CD4-positive, alpha-beta memory T cell (primary cell): ENCODE measurements around the gene TARS2. TPM values are rescaled to one million over a fixed set of nuclear protein-coding genes. Genes with fewer than 3 reads are reported as not detected.

Experiments
- CTCF ChIA-PET: fragments of 350-600 bp; sonication (Branson Sonifier 250); formaldehyde crosslinking; loops from one replicate; lab custom pipeline; 2021; ENCODE audit warnings: inconsistent platforms; ENCODE audit not compliant: partially characterized antibody; lab: Charles Lee
- POLR2A ChIA-PET: fragments of 350-600 bp; sonication (Branson Sonifier 250); formaldehyde crosslinking; loops from one replicate; lab custom pipeline; 2021; ENCODE audit not compliant: partially characterized antibody; lab: Charles Lee
- DNase-seq, 5 donors: peaks; one replicate each; pipeline versions ENCODE4 v3.0.0 to v3.0.0-alpha.2; 2020 to 2022; ENCODE audit warnings: mixed read lengths in 1 of 5
- H3K27ac ChIP-seq: one replicate; pipeline ENCODE4 v1.7.0; 2013; ENCODE audit warnings: low read depth, low read length
- H3K27me3 ChIP-seq: 2 replicates; pipeline ENCODE4 v1.7.0; 2013; ENCODE audit warnings: mild to moderate bottlenecking, low read length, moderate library complexity; ENCODE audit not compliant: insufficient read depth
- H3K36me3 ChIP-seq: 2 replicates; pipeline ENCODE4 v1.7.0; 2013; ENCODE audit warnings: mild to moderate bottlenecking, low read length, moderate library complexity; ENCODE audit not compliant: insufficient read depth
- H3K4me1 ChIP-seq: 2 replicates; pipeline ENCODE4 v1.7.0; 2013; ENCODE audit warnings: mild to moderate bottlenecking, low read length, moderate library complexity; ENCODE audit not compliant: insufficient read depth
- H3K4me3 ChIP-seq, 2 donors: one replicate each; pipeline ENCODE4 v1.7.0; 2013; ENCODE audit warnings: low read length in 2 of 2, mild to moderate bottlenecking in 1 of 2
- H3K9me3 ChIP-seq, 2 donors: one replicate each; pipeline ENCODE4 v1.7.0; 2013; ENCODE audit warnings: low read length in 2 of 2, control low read depth in 1 of 2; ENCODE audit not compliant: control insufficient read depth in 1 of 2
- H3K27ac Mint-ChIP-seq, 7 donors: one replicate each; pipeline ENCODE4 v1.8.0; 2020 to 2021; ENCODE audit warnings: mixed read lengths in 7 of 7, mild to moderate bottlenecking in 6 of 7, inconsistent platforms in 3 of 7, moderate library complexity in 3 of 7
- H3K27me3 Mint-ChIP-seq, 2 donors: one replicate each; pipeline ENCODE4 v1.8.0; 2020 to 2021; ENCODE audit warnings: mixed read lengths in 2 of 2
- H3K36me3 Mint-ChIP-seq, 2 donors: one replicate each; pipeline ENCODE4 v1.8.0; 2020 to 2021; ENCODE audit warnings: mixed read lengths in 2 of 2, inconsistent platforms in 1 of 2, mild to moderate bottlenecking in 1 of 2
- H3K4me1 Mint-ChIP-seq, 4 donors: one replicate each; pipeline ENCODE4 v1.8.0; 2020 to 2021; ENCODE audit warnings: mixed read lengths in 4 of 4, mild to moderate bottlenecking in 1 of 4
- H3K4me3 Mint-ChIP-seq, 8 donors: one replicate each; pipeline ENCODE4 v1.8.0; 2020 to 2021; ENCODE audit warnings: mixed read lengths in 8 of 8, mild to moderate bottlenecking in 7 of 8, moderate library complexity in 6 of 8, inconsistent platforms in 3 of 8
- H3K9me3 Mint-ChIP-seq, 8 donors: one replicate each; pipeline ENCODE4 v1.8.0; 2020 to 2021; ENCODE audit warnings: mixed read lengths in 8 of 8, mild to moderate bottlenecking in 5 of 8, inconsistent platforms in 3 of 8, moderate library complexity in 1 of 8
- intact Hi-C: fragments of 100-400 bp; cut with micrococcal nuclease; formaldehyde crosslinking; loops from one replicate; pipeline ENCODE4 v1.15.1; 2023
- polyA plus RNA-seq, 2 donors: library from polyadenylated mRNA; unstranded; fragments of 300-500 nt; fragmentation: Illumina TruSeq; gene quantifications; one replicate each; pipeline ENCODE4 v1.2.3, GENCODE V29; 2021
- total RNA-seq, 2 experiments: library from RNA; stranded (reverse); gene quantifications; one replicate each; pipeline ENCODE4 v1.2.3, GENCODE V29; 2021

Gene TARS2
- total and polyA plus RNA-seq, 4 experiments from 2014 or later = 23.5 to 35.4 (median 29.3) TPM

GRCh38 chr1:150551051-150551783 is 64.0 kb downstream of the TARS2 start:
- no peaks in the 10 kb centered on the region for H3K36me3 ChIP-seq
- no peak overlapping the region for H3K4me3 ChIP-seq
- Mint-ChIP-seq H3K27ac (peak overlapping the region in 3 of 7 donors; percentile 30 to 68 (median 37)), H3K27me3 (peaks cover 6 to 9% of the 10 kb centered on the region in 2 donors), H3K36me3 (peaks cover 0 to 6% of the 10 kb centered on the region in 2 donors), H3K4me1 (peaks cover 14 to 30% (median 19%) of the 10 kb centered on the region in 4 donors), H3K9me3 (no peaks in the 10 kb centered on the region), H3K4me3 (peak overlapping the region in 4 of 8 donors; percentile 0 to 59 (median 28))
- ChIA-PET POLR2A (interaction anchor here (0.7 to 2.9 kb wide), 7 partner anchors 10 to 251 kb away, joined by 3 to 13 read pairs (median 5); partner anchors contain the start of gene MCL1), CTCF (interaction anchor here (0.9 to 3.7 kb wide), 4 partner anchors 9 to 69 kb away, joined by 3 to 25 read pairs (median 4); no protein-coding TSS in a partner anchor)
- intact Hi-C loops = no loop called here
- no peak overlapping the region for H3K27ac ChIP-seq
- DNase-seq = peak in 1 of 5 donors; percentile 10
- peaks cover 23% of the 10 kb centered on the region for H3K4me1 ChIP-seq
- H3K27me3 ChIP-seq = no peaks in the 10 kb centered on the region
- no peaks in the 10 kb centered on the region for H3K9me3 ChIP-seq

- H3K4me1 ChIP-seq = peaks cover 23% of the 10 kb centered on the region
- H3K9me3 ChIP-seq = no peaks in the 10 kb centered on the region
- H3K27ac ChIP-seq = no peak overlapping the region
- DNase-seq = peak in 1 of 5 donors; percentile 19
- ChIA-PET POLR2A (interaction anchor here (0.7 to 2.9 kb wide), 6 partner anchors 10 to 251 kb away, joined by 3 to 13 read pairs (median 5); partner anchors contain the start of gene MCL1), CTCF (interaction anchor here (0.9 to 3.7 kb wide), 4 partner anchors 9 to 69 kb away, joined by 3 to 25 read pairs (median 4); no protein-coding TSS in a partner anchor)
- H3K36me3 ChIP-seq = no peaks in the 10 kb centered on the region
- intact Hi-C loops = no loop called here
- Mint-ChIP-seq H3K4me1 (peaks cover 14 to 30% (median 19%) of the 10 kb centered on the region in 4 donors), H3K4me3 (no peak overlapping the region), H3K36me3 (peaks cover 0 to 8% of the 10 kb centered on the region in 2 donors), H3K27ac (peak overlapping the region in 1 of 7 donors; percentile 68), H3K27me3 (peaks cover 6% of the 10 kb centered on the region in 2 donors), H3K9me3 (no peaks in the 10 kb centered on the region)
- H3K4me3 ChIP-seq = no peak overlapping the region
- no peaks in the 10 kb centered on the region for H3K27me3 ChIP-seq
Measured at GRCh38 chr1:150551784-150552127, 64.5 kb downstream of the TARS2 start.

- Mint-ChIP-seq H3K36me3 (peaks cover 0 to 8% of the 10 kb centered on the region in 2 donors), H3K27ac (peak overlapping the region in 2 of 7 donors; percentile 68 to 82), H3K4me1 (peaks cover 14 to 30% (median 19%) of the 10 kb centered on the region in 4 donors), H3K27me3 (peaks cover 4 to 6% of the 10 kb centered on the region in 2 donors), H3K9me3 (no peaks in the 10 kb centered on the region), H3K4me3 (no peak overlapping the region)
- Histone ChIP-seq H3K27ac (no peak overlapping the region), H3K36me3 (no peaks in the 10 kb centered on the region), H3K27me3 (no peaks in the 10 kb centered on the region), H3K4me1 (peaks cover 23% of the 10 kb centered on the region), H3K9me3 (no peaks in the 10 kb centered on the region), H3K4me3 (no peak overlapping the region)
- ChIA-PET CTCF (interaction anchor here (0.9 to 3.7 kb wide), 3 partner anchors 8 to 23 kb away, joined by 3 to 25 read pairs (median 4); no protein-coding TSS in a partner anchor), POLR2A (interaction anchor here (0.7 to 2.9 kb wide), 5 partner anchors 9 to 252 kb away, joined by 3 to 13 read pairs (median 5); partner anchors contain the start of gene MCL1)
- intact Hi-C loops = no loop called here
- peak in 1 of 5 donors; percentile 42 for DNase-seq
Measured at GRCh38 chr1:150552128-150552910, 65.1 kb downstream of the TARS2 start.

GRCh38 chr1:150552911-150553289 is 65.7 kb downstream of the TARS2 start:
- H3K4me1 Mint-ChIP-seq = peaks cover 14 to 30% (median 19%) of the 10 kb centered on the region in 4 donors
- peak overlapping the region in 1 of 7 donors; percentile 57 for H3K27ac Mint-ChIP-seq
- DNase-seq = peak in 1 of 5 donors; percentile 19
- ChIA-PET POLR2A (interaction anchor here (1.5 to 2.9 kb wide), 2 partner anchors 24 to 26 kb away, joined by 3 to 13 read pairs; partner anchors contain the start of gene MCL1), CTCF (interaction anchor here (3.7 kb wide), 1 partner anchor 8 kb away, joined by 25 read pairs; no protein-coding TSS in a partner anchor)
- H3K36me3 Mint-ChIP-seq = peaks cover 0 to 8% of the 10 kb centered on the region in 2 donors
- Histone ChIP-seq H3K4me1 (peaks cover 23% of the 10 kb centered on the region), H3K27ac (no peak overlapping the region), H3K9me3 (no peaks in the 10 kb centered on the region), H3K27me3 (no peaks in the 10 kb centered on the region), H3K4me3 (no peak overlapping the region), H3K36me3 (no peaks in the 10 kb centered on the region)
- intact Hi-C loops = no loop called here
- H3K4me3 Mint-ChIP-seq = no peak overlapping the region
- no peaks in the 10 kb centered on the region for H3K9me3 Mint-ChIP-seq
- H3K27me3 Mint-ChIP-seq = peaks cover 4 to 6% of the 10 kb centered on the region in 2 donors

GRCh38 chr1:150553392-150554085 is 66.3 kb downstream of the TARS2 start:
- Mint-ChIP-seq H3K4me3 (no peak overlapping the region), H3K27me3 (peaks cover under 1 to 3% of the 10 kb centered on the region in 2 donors), H3K9me3 (no peaks in the 10 kb centered on the region), H3K27ac (peak overlapping the region in 2 of 7 donors; percentile 12 to 57), H3K4me1 (peaks cover 12 to 28% (median 16%) of the 10 kb centered on the region in 4 donors), H3K36me3 (peaks cover 0 to 8% of the 10 kb centered on the region in 2 donors)
- Histone ChIP-seq H3K4me1 (peaks cover 20% of the 10 kb centered on the region), H3K9me3 (no peaks in the 10 kb centered on the region), H3K36me3 (no peaks in the 10 kb centered on the region), H3K4me3 (no peak overlapping the region), H3K27ac (no peak overlapping the region), H3K27me3 (no peaks in the 10 kb centered on the region)
- ChIA-PET CTCF (no interaction called here), POLR2A (interaction anchor here (1.3 to 2.9 kb wide), 4 partner anchors 23 to 189 kb away, joined by 3 to 13 read pairs (median 6); partner anchors contain the start of genes MCL1 and RPRD2)
- peak in 1 of 5 donors; percentile 29 for DNase-seq
- intact Hi-C loops = no loop called here

GRCh38 chr1:150554086-150554452 is 66.8 kb downstream of the TARS2 start:
- POLR2A ChIA-PET = interaction anchor here (0.8 to 1.9 kb wide), 4 partner anchors 9 to 190 kb away, joined by 3 to 9 read pairs (median 4); partner anchors contain the start of genes MCL1 and RPRD2
- Mint-ChIP-seq H3K36me3 (peaks cover 0 to 8% of the 10 kb centered on the region in 2 donors), H3K4me1 (peaks cover 10 to 26% (median 15%) of the 10 kb centered on the region in 4 donors), H3K27ac (peak overlapping the region in 1 of 7 donors; percentile 32), H3K9me3 (no peaks in the 10 kb centered on the region), H3K27me3 (peaks cover 0 to 3% of the 10 kb centered on the region in 2 donors), H3K4me3 (no peak overlapping the region)
- intact Hi-C loops = no loop called here
- Histone ChIP-seq H3K4me3 (no peak overlapping the region), H3K4me1 (peaks cover 18% of the 10 kb centered on the region), H3K27me3 (no peaks in the 10 kb centered on the region), H3K36me3 (no peaks in the 10 kb centered on the region), H3K27ac (no peak overlapping the region), H3K9me3 (no peaks in the 10 kb centered on the region)
- CTCF ChIA-PET = no interaction called here
- DNase-seq = peak in 1 of 5 donors; percentile 1
